Astrocyte (in vitro differentiated cells and primary cell): ENCODE data around the gene ADCY5.

Source experiments
- CTCF ChIP-seq: IDR thresholded peaks from 2 replicates; pipeline ENCODE4 v1.5.1; 2011; ENCODE audit warnings: low read depth, mild to moderate bottlenecking, inconsistent platforms, low read length, moderate library complexity; ENCODE audit not compliant: insufficient read depth
- EZH2 ChIP-seq: IDR thresholded peaks from 2 replicates; pipeline ENCODE4 v1.6.1; 2012; ENCODE audit warnings: mild to moderate bottlenecking, low read length, inconsistent platforms; ENCODE audit not compliant: insufficient read depth

- TF ChIP-seq CTCF, result no peak
- TF ChIP-seq EZH2, result no peak
Observed at GRCh38 chr3:123302961-123303360, 145.9 kb downstream of the ADCY5 start.
